Hematopoietic multipotent progenitor cell treated with erythropoietin and hydrocortisone succinate and interleukin-3 and kit ligand, for 4 days (in vitro differentiated cells): ENCODE measurements around the gene MX1.

Experiments
- DNase-seq: peaks from one replicate; pipeline ENCODE4 v3.0.0-alpha.2; 2015

The MX1 gene, protein sequence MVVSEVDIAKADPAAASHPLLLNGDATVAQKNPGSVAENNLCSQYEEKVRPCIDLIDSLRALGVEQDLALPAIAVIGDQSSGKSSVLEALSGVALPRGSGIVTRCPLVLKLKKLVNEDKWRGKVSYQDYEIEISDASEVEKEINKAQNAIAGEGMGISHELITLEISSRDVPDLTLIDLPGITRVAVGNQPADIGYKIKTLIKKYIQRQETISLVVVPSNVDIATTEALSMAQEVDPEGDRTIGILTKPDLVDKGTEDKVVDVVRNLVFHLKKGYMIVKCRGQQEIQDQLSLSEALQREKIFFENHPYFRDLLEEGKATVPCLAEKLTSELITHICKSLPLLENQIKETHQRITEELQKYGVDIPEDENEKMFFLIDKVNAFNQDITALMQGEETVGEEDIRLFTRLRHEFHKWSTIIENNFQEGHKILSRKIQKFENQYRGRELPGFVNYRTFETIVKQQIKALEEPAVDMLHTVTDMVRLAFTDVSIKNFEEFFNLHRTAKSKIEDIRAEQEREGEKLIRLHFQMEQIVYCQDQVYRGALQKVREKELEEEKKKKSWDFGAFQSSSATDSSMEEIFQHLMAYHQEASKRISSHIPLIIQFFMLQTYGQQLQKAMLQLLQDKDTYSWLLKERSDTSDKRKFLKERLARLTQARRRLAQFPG

GRCh38 chr21:41425954-41426675 is at the start of gene MX1:
Gene MX1, plus strand, starts transcription at chr21:41426239. Its CDS starts 5,832 bp downstream, at chr21:41432071.
- DNase-seq = peak; percentile 53

DNA sequence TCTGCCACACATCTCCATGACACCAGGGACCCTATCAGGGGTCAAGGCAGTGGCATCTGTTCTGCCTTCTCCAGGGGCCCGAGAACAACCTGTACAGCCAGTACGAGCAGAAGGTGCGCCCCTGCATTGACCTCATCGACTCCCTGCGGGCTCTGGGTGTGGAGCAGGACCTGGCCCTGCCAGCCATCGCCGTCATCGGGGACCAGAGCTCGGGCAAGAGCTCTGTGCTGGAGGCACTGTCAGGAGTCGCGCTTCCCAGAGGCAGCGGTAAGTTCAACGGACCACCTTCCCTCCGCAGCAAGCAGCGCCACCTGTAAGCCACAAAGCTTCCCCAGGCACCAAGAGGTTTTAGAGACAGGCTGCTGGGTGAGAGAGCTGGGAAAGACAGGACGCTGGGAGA is 48.3 kb upstream of the MX1 start:
- no peak for DNase-seq

DNA sequence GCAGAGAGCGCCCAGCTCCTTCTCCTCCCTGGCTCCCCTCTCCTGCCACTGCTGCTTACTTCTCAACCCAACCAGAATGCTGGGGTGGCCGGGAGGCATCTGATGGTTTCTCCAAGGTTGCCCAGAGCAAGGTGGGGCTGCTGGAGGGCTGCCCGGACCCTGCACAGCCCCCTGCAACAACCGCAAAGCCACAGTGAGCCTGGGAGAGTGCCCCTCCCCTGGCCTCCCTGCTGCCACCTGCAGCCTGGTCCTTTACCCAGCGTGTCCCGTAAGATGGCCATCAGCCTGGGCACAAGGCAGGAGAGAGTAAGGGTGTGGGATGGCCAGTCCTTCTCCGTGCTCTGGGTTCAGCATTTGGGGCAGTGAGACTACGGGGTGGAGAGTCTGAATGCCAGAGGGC is 47.2 kb upstream of the MX1 start:
- no peak for DNase-seq

GRCh38 chr21:41379901-41380300 is 46.1 kb upstream of the MX1 start:
- no peak for DNase-seq

DNA sequence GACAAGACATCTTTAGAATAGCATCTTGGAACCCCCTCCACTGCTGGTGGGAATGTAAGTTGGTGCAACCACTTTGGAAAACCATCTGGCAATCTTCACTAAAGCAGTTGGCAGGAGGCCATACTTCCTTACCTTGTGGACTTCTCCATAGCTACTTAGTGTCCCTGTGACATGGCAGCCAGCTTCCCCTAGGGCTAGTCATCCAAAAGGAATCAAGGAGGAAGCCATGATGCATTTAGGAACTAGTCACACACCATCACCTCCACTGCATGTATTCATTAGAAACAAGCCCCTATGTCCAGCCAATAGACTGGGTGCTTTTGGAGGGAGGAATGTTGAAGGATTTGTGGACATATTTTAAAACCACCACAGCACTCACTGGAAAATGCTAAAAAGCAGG is 44.3 kb upstream of the MX1 start:
- DNase-seq = no peak

DNA sequence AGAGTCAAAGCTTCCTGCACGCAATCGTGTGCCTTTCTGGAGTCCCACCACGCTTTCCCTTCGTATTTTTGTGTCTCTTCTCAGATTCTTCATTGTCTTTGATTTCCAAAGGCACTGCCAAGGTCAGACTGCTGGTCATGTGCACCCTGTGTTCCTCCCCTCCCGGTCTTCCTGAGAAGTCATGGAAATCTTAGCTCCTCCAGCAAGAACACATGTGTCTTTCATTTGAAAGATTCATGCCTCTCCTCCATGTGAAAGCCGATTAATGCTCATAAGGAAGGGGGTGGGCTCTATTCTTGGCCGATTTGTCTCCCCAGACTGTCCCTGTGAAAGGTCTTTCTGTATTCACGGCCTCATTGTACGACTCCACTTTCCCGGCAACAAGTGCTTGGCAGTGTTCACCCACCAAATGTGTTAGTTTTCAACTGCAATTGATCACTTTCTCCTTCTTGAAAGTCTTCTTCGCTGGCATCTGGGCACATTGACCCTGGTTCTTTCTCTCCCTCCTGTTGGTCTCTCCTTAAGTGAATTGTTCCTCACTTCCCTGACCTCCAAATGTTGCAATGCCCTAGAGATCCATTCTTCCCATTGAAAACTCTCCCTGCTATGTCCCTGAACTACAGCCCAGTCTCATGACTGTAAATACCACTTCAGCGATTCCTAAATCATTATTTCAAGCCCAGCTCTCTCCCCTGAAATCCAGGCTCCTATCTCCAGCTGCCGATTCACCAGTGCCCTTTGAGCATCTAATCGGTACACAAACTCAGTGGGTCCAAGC is 38.8 kb upstream of the MX1 start:
- no peak for DNase-seq

DNA sequence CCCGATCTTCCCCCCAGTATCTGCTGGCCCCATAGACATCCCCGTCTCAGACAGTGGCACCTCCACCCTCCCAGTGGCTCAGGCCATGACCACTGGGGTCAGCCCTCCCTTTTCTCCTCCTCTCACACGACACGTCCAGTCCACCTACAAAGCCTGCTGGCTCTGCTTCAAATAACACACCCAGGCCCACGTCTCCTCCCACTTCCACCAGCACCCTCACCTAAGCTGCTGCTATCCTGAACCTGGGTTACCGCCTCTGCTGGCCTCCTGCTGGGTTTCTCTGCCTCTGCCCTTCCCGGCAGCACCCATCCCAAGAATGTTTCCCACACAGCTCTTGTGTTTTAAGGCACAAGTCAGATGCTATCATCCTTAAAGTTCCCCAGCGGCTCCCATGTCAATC is 38.2 kb upstream of the MX1 start:
- no peak for DNase-seq

DNA sequence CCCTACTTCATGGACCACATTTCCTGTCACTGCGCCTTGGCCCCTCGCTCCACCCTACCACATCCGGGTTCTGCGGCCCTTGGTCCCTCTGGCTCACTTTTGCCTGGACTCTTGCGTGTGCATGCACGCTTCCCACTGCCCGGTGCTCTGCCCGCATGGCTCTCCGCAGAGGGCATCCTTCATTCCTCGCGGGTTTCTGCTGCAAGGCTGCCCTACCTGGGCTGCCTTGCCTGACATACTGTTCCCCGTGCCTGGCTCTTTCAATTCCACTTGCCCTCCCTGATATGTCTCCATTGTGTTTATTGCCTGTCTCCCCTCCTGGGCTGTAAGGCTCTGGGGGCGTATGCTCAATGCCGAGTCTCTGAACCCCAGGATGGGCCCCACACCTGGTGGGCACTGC is 37.8 kb upstream of the MX1 start:
- DNase-seq = no peak

- DNase-seq = no peak
These were observed 35.9 kb upstream of the MX1 start for GRCh38 chr21:41390043-41390639.

GRCh38 chr21:41393876-41394465 is 32.1 kb upstream of the MX1 start:
- DNase-seq = no peak

- DNase-seq = peak; percentile 72
These were observed 29.4 kb upstream of the MX1 start for GRCh38 chr21:41396558-41397075.

GRCh38 chr21:41397471-41397891 is 28.6 kb upstream of the MX1 start:
- DNase-seq = no peak

GRCh38 chr21:41398251-41398650 is 27.8 kb upstream of the MX1 start:
- DNase-seq = no peak

GRCh38 chr21:41398831-41399230 is 27.2 kb upstream of the MX1 start:
- no peak for DNase-seq

- peak; percentile 45 for DNase-seq
These were observed 26.7 kb upstream of the MX1 start for GRCh38 chr21:41399246-41399800.

DNA sequence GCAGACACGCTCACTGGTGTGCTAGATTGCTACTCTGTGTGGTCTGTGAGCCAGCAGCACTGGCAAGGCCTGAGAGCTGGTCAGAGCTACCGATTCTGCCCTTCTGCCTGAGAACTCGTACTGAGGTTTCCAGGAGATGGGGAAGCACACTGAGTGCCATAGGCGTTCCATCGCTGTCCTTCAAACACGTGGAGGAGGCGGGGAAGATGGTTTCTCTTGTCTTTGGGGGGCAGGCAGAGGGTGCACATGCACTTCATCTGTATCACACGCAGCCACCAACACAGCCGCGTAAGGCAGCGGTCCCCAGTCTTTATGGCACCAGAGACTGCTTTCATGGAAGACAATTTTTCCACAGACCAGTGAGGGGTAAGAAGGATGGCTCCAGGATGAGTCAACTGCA is 23.8 kb upstream of the MX1 start:
- no peak for DNase-seq

DNA sequence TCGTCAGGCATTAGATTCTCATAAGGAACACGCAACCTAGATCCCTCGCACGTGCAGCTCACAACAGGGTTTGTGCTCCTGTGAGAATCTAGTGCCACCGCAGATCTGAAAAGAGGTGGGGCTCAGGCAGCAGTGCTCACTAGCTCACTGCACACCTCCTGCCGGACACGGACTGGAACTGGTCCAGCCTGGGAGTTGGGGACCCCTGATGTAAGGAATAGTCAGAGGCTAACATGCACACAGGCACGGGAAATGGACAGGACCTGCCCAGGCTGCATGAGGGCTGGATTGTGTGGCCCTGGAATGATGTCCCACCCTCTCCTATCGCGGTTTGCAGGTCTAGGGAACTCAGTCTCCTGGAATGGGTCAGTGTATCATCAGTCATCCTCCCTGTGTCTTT is 23.2 kb upstream of the MX1 start:
- no peak for DNase-seq

DNA sequence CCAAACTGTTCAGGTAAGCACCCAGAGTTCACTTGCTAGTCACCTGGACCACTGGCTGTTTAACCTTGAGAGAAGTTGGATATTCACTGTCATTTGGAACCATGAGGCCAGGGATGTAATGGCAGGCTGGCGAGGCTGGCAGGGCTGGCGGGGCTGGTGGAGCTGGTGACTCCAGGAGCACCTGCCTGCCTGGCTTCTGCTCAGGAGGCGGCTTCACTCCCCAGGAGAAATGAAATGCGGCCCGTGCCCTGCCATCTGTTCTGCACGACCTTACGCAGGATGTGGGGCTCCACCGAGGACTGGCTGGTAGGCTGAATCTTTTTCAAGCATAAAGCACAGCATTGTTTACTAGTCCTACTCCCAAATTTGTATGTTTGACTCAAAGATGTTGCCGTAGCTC is 22.7 kb upstream of the MX1 start:
- no peak for DNase-seq

DNA sequence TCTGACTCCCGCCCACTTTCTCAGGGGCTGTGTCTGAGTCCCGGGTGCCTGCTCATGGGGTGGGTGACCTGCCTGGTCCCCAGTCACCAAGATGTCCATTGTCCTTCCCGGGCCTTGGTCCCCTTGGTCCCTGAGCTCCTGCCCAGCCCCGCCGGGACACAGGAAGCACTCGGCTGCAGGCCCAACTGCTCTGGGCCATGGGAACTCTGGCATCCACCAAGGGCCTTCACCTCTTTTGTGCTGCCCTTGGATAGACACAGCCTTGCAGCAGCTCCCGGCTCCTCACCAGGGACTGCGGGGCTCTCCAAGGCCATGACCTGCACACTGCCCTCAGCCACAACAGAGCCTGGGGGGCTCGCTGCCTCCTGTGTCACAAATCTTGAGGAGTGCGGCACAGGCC is 22.1 kb upstream of the MX1 start:
- DNase-seq = no peak

DNA sequence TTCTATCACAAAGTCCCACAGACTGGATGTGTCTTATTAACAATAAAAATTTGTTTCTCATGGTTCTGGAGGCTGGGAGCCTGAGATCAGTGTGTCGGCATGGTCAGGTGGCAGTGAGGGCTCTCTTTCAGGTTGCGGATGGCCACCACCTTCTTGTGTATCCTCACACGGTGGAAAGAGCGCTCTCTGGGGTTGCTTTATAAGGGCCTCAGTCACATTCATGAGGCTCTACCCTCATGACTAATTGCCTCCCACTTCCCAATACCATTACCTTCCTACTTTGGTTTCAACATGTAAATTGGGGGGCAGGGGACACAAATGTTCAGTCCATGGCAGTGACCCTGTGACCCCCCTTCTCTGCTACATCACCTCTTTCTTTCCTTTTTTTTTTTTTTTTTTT is 20.7 kb upstream of the MX1 start:
- DNase-seq = no peak

DNA sequence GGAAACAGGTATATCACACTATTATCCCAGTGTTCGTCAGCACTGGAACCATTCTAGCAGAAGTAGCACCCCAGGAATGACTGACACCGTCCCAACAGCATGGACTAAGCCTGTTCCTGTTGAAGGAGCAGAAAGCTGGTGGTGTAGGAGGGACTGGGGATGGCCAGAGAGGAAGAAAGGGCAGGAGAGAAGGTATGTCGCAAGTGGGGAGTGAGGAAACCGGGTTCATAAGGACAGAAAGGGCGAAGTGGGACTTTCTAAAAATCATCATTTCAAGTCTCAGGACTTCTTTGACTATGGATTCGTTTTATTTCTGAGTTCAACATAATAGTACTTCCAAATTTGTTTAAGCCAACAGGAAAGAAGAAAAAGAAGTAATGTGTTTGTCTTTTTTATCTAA is 19.7 kb upstream of the MX1 start:
- no peak for DNase-seq
